ENCODE measurements around the gene SYNM.

Gene SYNM

GRCh38 chr15:99128411-99128810 lies 23.5 kb downstream of the SYNM start:
- no peak for TF ChIP-seq FOXP2 (optimal IDR thresholded peaks at IDR 0.05; ENCODE audit: borderline replicate concordance, extremely low read depth, extremely low read length, insufficient read depth)

- TF ChIP-seq FOXP2 (optimal IDR thresholded peaks at IDR 0.05; ENCODE audit: borderline replicate concordance, extremely low read depth, extremely low read length, insufficient read depth) (no peak), SIN3A (IDR thresholded peaks at IDR 0.05; ENCODE audit: borderline replicate concordance, insufficient read depth, low read length) (no peak)
Observed at GRCh38 chr15:99129644-99130043, 24.8 kb downstream of the SYNM start.

- TF ChIP-seq FOXP2 (optimal IDR thresholded peaks at IDR 0.05; ENCODE audit: borderline replicate concordance, extremely low read depth, extremely low read length, insufficient read depth) (peak; percentile 12), REST (IDR thresholded peaks at IDR 0.05; ENCODE audit: insufficient read depth in 1 of 2, low read depth in 2 of 2, low read length in 2 of 2) (no peak), SIN3A (IDR thresholded peaks at IDR 0.05; ENCODE audit: borderline replicate concordance, insufficient read depth, low read length) (peak; percentile 86; the same call in 1 of the 2 replicates), POLR2AphosphoS5 (IDR thresholded peaks at IDR 0.05; ENCODE audit: low read depth, low read length) (no peak)
Observed at GRCh38 chr15:99130314-99130713, 25.4 kb downstream of the SYNM start.

GRCh38 chr15:99130765-99131440 lies 26.0 kb downstream of the SYNM start:
- TF ChIP-seq FOXP2 (optimal IDR thresholded peaks at IDR 0.05; ENCODE audit: borderline replicate concordance, extremely low read depth, extremely low read length, insufficient read depth) (no peak), TAF1 (IDR thresholded peaks at IDR 0.05; ENCODE audit: borderline replicate concordance, insufficient read depth, low read length) (no peak), POLR2AphosphoS5 (IDR thresholded peaks at IDR 0.05; ENCODE audit: low read depth, low read length) (no peak), SIN3A (IDR thresholded peaks at IDR 0.05; ENCODE audit: borderline replicate concordance, insufficient read depth, low read length) (no peak), REST (IDR thresholded peaks at IDR 0.05; ENCODE audit: insufficient read depth in 1 of 2, low read depth in 2 of 2, low read length in 2 of 2) (no peak)

GRCh38 chr15:99131441-99132023 lies 26.7 kb downstream of the SYNM start:
- TF ChIP-seq TAF1 (IDR thresholded peaks at IDR 0.05; ENCODE audit: borderline replicate concordance, insufficient read depth, low read length) (no peak), FOXP2 (optimal IDR thresholded peaks at IDR 0.05; ENCODE audit: borderline replicate concordance, extremely low read depth, extremely low read length, insufficient read depth) (no peak), REST (IDR thresholded peaks at IDR 0.05; ENCODE audit: insufficient read depth in 1 of 2, low read depth in 2 of 2, low read length in 2 of 2) (no peak), SIN3A (IDR thresholded peaks at IDR 0.05; ENCODE audit: borderline replicate concordance, insufficient read depth, low read length) (no peak), POLR2AphosphoS5 (IDR thresholded peaks at IDR 0.05; ENCODE audit: low read depth, low read length) (no peak)

- TF ChIP-seq SIN3A (IDR thresholded peaks at IDR 0.05; ENCODE audit: borderline replicate concordance, insufficient read depth, low read length) (no peak), POLR2AphosphoS5 (IDR thresholded peaks at IDR 0.05; ENCODE audit: low read depth, low read length) (no peak), FOXP2 (optimal IDR thresholded peaks at IDR 0.05; ENCODE audit: borderline replicate concordance, extremely low read depth, extremely low read length, insufficient read depth) (no peak), REST (IDR thresholded peaks at IDR 0.05; ENCODE audit: insufficient read depth in 1 of 2, low read depth in 2 of 2, low read length in 2 of 2) (no peak)
Observed at GRCh38 chr15:99132122-99132521, 27.2 kb downstream of the SYNM start.

Measured in PFSK-1 (cell line).